Measurements from ENCODE around the gene DDX27.

GRCh38 chr20:49286689-49287551 is 67.7 kb downstream of the DDX27 start:
- TF ChIP-seq, protein P1, sequence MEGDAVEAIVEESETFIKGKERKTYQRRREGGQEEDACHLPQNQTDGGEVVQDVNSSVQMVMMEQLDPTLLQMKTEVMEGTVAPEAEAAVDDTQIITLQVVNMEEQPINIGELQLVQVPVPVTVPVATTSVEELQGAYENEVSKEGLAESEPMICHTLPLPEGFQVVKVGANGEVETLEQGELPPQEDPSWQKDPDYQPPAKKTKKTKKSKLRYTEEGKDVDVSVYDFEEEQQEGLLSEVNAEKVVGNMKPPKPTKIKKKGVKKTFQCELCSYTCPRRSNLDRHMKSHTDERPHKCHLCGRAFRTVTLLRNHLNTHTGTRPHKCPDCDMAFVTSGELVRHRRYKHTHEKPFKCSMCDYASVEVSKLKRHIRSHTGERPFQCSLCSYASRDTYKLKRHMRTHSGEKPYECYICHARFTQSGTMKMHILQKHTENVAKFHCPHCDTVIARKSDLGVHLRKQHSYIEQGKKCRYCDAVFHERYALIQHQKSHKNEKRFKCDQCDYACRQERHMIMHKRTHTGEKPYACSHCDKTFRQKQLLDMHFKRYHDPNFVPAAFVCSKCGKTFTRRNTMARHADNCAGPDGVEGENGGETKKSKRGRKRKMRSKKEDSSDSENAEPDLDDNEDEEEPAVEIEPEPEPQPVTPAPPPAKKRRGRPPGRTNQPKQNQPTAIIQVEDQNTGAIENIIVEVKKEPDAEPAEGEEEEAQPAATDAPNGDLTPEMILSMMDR (IDR thresholded peaks at IDR 0.05): no peak
- no peak for TF ChIP-seq POLR2A (IDR thresholded peaks at IDR 0.05)

Measured in esophagus squamous epithelium (tissue), 4 donors.